ENCODE measurements around the gene VPS52.

The VPS52 gene

DNA sequence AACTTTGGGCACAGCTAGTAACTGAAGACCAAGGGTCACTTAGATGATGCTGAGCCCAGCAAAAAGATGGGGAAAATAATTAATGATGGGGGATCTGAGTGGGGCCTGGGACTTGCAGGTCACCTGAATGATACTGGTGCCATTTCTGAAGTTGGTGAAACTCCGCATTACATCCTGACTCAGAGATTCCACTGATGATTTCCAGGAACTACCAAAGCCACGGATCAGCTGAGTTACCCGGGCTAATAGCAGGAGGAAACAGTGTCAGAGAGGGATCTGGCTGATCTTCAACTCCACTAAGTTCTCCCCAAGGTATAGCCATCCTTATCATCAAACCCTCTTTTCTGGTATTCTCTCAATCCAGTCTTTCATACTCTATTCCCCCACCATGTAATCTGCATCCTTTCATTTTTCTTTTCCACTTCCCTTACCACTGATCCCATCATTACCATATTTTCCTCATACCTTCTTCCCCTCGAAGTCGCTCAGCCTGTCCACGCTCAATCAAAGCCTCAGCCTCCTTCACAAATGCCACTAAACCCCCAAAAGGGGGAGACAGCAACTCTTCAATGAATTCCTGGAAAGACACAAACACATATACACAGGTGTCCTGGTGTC is 20.2 kb downstream of the VPS52 start:
- TF ChIP-seq, protein P1, sequence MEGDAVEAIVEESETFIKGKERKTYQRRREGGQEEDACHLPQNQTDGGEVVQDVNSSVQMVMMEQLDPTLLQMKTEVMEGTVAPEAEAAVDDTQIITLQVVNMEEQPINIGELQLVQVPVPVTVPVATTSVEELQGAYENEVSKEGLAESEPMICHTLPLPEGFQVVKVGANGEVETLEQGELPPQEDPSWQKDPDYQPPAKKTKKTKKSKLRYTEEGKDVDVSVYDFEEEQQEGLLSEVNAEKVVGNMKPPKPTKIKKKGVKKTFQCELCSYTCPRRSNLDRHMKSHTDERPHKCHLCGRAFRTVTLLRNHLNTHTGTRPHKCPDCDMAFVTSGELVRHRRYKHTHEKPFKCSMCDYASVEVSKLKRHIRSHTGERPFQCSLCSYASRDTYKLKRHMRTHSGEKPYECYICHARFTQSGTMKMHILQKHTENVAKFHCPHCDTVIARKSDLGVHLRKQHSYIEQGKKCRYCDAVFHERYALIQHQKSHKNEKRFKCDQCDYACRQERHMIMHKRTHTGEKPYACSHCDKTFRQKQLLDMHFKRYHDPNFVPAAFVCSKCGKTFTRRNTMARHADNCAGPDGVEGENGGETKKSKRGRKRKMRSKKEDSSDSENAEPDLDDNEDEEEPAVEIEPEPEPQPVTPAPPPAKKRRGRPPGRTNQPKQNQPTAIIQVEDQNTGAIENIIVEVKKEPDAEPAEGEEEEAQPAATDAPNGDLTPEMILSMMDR (IDR thresholded peaks at IDR 0.05): no peak
- Histone ChIP-seq H3K27ac (no peak overlapping the region), H3K4me3 (no peak overlapping the region)
- DNase-seq (ENCODE audit: low spot score): no peak

- TF ChIP-seq, protein P1 (IDR thresholded peaks at IDR 0.05): no peak
Observed at GRCh38 chr6:33250731-33251130, 20.9 kb downstream of the VPS52 start.

GRCh38 chr6:33249732-33250630 is 21.7 kb downstream of the VPS52 start:
- Histone ChIP-seq H3K27ac (peak overlapping the region; percentile 92 to 95), H3K4me3 (peak overlapping the region; percentile 76)
- peak; percentile 78 for DNase-seq (ENCODE audit: low spot score)
- TF ChIP-seq, protein P1 (IDR thresholded peaks at IDR 0.05): no peak

More at GRCh38 chr6:33250731-33251130, 20.9 kb downstream of the VPS52 start:
- DNase-seq (ENCODE audit: low spot score): no peak
- Histone ChIP-seq H3K27ac (peak overlapping the region in 1 of 2 donors; percentile 95), H3K4me3 (no peak overlapping the region)

- TF ChIP-seq, protein P1 (IDR thresholded peaks at IDR 0.05): no peak
- peak; percentile 99 for DNase-seq (ENCODE audit: low spot score)
- peak overlapping the region; percentile 92 to 95 for H3K27ac ChIP-seq
- H3K4me3 ChIP-seq: peak overlapping the region; percentile 76
Observed at GRCh38 chr6:33248932-33249731, 22.5 kb downstream of the VPS52 start.

- peak overlapping the region; percentile 92 to 95 for H3K27ac ChIP-seq
- peak overlapping the region; percentile 76 for H3K4me3 ChIP-seq
- no peak for DNase-seq (ENCODE audit: low spot score)
- TF ChIP-seq, protein P1 (IDR thresholded peaks at IDR 0.05): no peak
Observed at GRCh38 chr6:33248643-33248931, 23.1 kb downstream of the VPS52 start.

DNA sequence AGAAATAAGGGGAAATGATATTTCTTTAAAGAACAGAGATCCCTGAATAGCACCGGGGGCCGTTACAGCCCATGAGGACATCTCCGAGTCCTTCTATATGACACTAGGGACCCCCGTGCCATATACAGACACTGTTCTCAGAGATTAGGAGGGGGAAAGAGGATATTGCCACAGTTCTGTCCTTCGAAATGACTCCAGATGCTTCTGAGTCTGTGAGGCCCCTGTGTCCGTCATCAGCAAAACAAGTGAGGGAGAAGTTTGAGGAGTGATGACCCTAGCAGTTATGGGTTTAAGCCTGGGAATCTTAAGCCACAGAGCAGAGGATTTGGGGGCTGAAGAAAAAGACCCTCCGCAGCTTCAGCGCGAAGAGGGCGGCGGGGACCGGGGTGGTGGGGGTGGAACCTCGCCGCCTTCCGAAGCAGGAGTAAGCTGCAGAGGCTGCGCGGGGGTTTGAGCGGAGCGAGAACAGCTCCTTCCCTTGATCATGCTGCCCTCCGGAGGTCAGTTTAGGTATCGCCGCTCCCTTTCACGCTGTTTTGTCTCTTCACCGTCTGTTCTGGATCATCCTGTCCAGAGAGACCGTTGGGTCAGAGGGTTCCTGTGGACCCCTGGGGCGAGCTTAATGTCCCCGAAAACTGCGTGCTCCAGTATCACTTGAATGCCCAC is 23.6 kb downstream of the VPS52 start:
- DNase-seq (ENCODE audit: low spot score): peak; percentile 90
- Histone ChIP-seq H3K27ac (peak overlapping the region; percentile 92 to 95), H3K4me3 (peak overlapping the region; percentile 76)
- TF ChIP-seq, protein P1 (IDR thresholded peaks at IDR 0.05): peak; percentile 99

All from coronary artery (tissue), 2 donors.